GM21423 (cell line): ENCODE data around the gene PDGFRA.
A peak's percentile ranks its signal among the peaks of the same experiment; 100 is the strongest.

Source experiments
- ATAC-seq: cut with Tn5 transposase; IDR thresholded peaks from one replicate; pipeline ENCODE4 v1.9.1; 2021; ENCODE audit warnings: mild to moderate bottlenecking, moderate library complexity; ENCODE audit not compliant: unreplicated experiment

PDGFRA gene

GRCh38 chr4:54228961-54229501, at the start of gene PDGFRA:
Gene PDGFRA, plus strand, starts transcription at chr4:54229293. Its CDS starts 29,476 bp downstream, at chr4:54258769.
- ATAC-seq: no peak

GRCh38 chr4:54184581-54184980, 44.5 kb upstream of the PDGFRA start:
- no peak for ATAC-seq

GRCh38 chr4:54185044-54185780, 43.9 kb upstream of the PDGFRA start:
- ATAC-seq: no peak

- no peak for ATAC-seq
Observed at GRCh38 chr4:54185866-54186265, 43.2 kb upstream of the PDGFRA start.

- ATAC-seq: no peak
Observed at GRCh38 chr4:54186371-54186770, 42.7 kb upstream of the PDGFRA start.

- no peak for ATAC-seq
Observed at GRCh38 chr4:54187148-54187547, 41.9 kb upstream of the PDGFRA start.

GRCh38 chr4:54189140-54189539, 40.0 kb upstream of the PDGFRA start:
- ATAC-seq: no peak

- ATAC-seq: no peak
Observed at GRCh38 chr4:54192811-54193210, 36.3 kb upstream of the PDGFRA start.

GRCh38 chr4:54197926-54198325, 31.2 kb upstream of the PDGFRA start:
- ATAC-seq: no peak

- ATAC-seq: no peak
Observed at GRCh38 chr4:54199919-54200318, 29.2 kb upstream of the PDGFRA start.

GRCh38 chr4:54209617-54210016, 19.5 kb upstream of the PDGFRA start:
- ATAC-seq: no peak

GRCh38 chr4:54213001-54213400, 16.1 kb upstream of the PDGFRA start:
- ATAC-seq: no peak

- ATAC-seq: no peak
Observed at GRCh38 chr4:54213761-54214160, 15.3 kb upstream of the PDGFRA start.

GRCh38 chr4:54215379-54216077, 13.6 kb upstream of the PDGFRA start:
- ATAC-seq: no peak

- peak; percentile 64 for ATAC-seq
Observed at GRCh38 chr4:54217642-54218495, 11.2 kb upstream of the PDGFRA start.

- ATAC-seq: no peak
Observed at GRCh38 chr4:54218736-54219135, 10.4 kb upstream of the PDGFRA start.

- no peak for ATAC-seq
Observed at GRCh38 chr4:54224996-54225597, 4.0 kb upstream of the PDGFRA start.

GRCh38 chr4:54225598-54226403, 3.3 kb upstream of the PDGFRA start:
- ATAC-seq: no peak

GRCh38 chr4:54226404-54227255, 2.5 kb upstream of the PDGFRA start:
- ATAC-seq: no peak
